GM21825 (cell line): ENCODE data around the gene FAM151B.
"Not testable (repeated sequence)": the region's sequence is repeated elsewhere in the genome, so short reads cannot be mapped to it uniquely, and the experiment has no call there.

Source experiments
- ATAC-seq: cut with Tn5 transposase; IDR thresholded peaks from one replicate; pipeline ENCODE4 v1.9.1; 2021; ENCODE audit warnings: mild to moderate bottlenecking, moderate library complexity; ENCODE audit not compliant: unreplicated experiment

FAM151B gene

DNA sequence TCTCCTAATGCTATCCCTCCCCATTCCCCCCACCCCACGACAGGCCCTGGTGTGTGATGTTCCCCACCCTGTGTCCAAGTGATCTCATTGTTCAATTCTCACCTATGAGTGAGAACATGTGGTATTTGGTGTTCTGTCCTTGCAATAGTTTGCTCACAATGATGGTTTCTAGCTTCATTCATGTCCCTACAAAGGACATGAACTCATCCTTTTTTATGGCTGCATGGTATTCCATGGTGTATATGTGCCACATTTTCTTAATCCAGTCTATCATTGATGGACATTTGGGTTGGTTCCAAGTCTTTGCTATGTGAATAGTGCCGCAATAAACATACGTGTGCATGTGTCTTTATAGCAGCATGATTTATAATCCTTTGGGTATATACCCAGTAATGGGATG, 92.4 kb downstream of the FAM151B start:
- ATAC-seq = not testable (repeated sequence)

DNA sequence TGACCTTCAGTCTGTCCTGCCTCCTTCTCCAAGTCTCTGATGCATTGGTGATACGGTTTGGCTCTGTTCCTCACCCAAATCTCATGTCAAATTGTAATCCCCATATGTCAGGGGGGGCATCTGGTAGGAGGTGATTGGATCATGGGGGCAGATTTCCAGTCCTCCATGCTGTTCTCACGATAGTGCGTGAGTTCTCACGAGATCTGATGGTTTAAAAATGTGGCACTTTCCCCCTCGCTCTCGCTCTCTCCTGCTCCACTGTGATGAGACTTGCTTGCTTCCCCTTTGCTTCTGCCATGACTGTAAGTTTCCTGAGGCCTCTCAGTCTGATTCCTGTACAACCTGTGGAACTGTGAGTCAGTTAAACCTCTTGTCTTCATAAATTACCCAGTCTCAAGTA, 96.9 kb downstream of the FAM151B start:
- no peak for ATAC-seq

DNA sequence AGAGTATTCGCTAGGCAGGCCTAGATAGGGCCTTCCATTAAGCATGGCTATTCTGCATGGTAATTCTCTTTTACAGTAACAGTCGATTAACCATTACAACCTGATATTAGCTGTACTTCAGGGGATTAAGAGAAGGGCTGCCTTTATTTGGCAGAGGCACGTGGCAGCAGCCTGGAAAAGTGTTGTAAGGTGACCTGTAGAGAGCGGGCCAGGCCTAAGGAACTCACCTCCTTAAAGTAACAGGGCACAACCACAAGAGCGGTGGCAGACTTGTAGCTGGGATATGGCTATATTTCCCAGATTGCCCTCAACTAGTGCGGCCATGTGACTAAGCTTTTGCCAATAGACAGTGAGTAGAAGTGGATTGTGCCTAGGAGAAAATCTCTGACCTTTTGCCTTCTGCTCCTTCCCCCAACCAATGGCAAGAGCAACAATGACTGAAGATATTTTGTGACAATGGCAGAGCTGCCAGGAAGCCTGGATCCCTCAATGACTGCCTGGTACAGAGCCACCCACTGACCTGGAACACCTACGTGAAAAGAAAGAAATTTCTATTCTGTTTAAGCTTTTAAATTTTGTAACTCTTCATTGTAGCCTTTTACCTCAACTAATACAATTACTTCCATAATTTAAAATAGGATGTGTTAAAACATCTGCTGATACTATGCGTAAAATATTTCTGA, 101.1 kb downstream of the FAM151B start:
- ATAC-seq = no peak

DNA sequence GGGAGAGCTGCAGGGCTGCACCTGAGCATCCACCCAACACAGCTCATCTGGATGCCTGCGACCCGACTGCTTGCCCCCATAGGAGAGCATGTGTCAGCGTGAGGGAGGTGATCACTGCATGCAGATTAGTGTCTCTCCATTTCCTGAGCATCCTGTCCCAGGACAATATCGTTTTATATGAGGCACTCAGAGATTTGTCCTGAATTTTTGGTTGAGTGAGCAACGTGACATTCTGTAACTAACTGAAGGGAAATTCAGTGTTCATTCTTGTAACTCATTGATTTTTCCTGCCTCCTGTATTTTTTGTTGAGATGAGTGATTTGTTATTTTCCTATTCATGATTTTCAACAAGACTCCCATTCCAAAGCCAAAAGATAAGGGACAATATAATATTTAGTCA, 102.9 kb downstream of the FAM151B start:
- ATAC-seq = no peak

DNA sequence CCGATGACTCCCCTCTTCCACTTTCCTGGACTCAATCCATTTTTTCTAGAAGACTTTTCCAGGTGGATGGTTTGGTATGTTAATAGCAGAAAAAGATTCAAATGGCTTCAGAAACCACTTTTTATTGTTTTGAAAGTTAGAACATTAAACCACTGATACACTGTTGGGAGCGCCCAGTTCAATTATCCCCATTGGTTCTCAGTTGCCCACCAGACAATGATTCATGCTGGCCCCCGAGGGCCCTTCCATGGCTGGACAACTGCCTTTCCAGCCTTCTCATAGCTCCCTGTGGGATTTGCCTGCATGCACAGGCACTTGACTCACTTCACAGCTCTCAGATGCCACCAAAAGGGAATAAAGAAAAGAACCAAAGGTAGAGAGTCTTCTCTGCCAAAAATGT, 103.5 kb downstream of the FAM151B start:
- ATAC-seq = no peak

DNA sequence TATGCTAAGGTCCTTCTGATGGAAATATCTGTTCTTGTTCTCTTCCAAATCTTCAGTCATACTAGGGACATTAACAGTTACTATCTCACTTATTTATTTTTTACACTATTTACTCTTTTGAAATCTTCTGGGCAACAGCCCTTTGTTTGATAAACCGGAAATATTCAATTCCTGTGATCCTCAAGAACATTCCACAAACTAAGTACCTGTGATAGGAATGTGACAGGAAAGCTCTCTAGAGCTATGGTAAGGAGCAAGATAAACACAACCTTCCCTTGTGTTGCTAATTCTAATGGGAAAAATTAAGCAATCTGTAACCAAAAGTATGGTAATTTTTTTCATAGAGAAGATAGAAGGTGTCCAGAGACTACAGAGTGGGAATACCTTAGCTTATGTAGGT, 104.2 kb downstream of the FAM151B start:
- ATAC-seq = no peak
